ENCODE measurements around the gene SNRPA.

SNRPA gene

GRCh38 chr19:40776364-40776763 is 25.4 kb downstream of the SNRPA start:
- Histone ChIP-seq H2AFZ (ENCODE audit: insufficient read depth, low read length, poor library complexity) (no peak overlapping the region), H3K79me1 (ENCODE audit: low read length) (peaks cover 19% of the 10 kb centered on the region), H2AK5ac (ENCODE audit: low read length) (no peak overlapping the region), H3K9ac (ENCODE audit: low read length) (no peak overlapping the region), H3K4me2 (ENCODE audit: low read length) (no peak overlapping the region), H3K27me3 (ENCODE audit: insufficient read depth, low read length) (no peaks in the 10 kb centered on the region), H3K23ac (ENCODE audit: low read length) (no peak overlapping the region), H4K12ac (ENCODE audit: low read depth, low read length) (no peak overlapping the region), H3K4me1 (ENCODE audit: control insufficient read depth in 1 of 2, insufficient read depth in 2 of 2, low read length in 2 of 2) (peaks cover 12 to 16% of the 10 kb centered on the region in 2 experiments), H4K8ac (ENCODE audit: low read depth, low read length) (no peak overlapping the region), H3K9me3 (ENCODE audit: insufficient read depth, low read depth, low read length) (no peaks in the 10 kb centered on the region), H3K27ac (ENCODE audit: low read depth, low read length) (no peak overlapping the region), H2BK120ac (ENCODE audit: insufficient read depth, low read length, poor library complexity) (no peak overlapping the region), H4K91ac (ENCODE audit: low read depth, low read length) (no peak overlapping the region), H2BK12ac (ENCODE audit: low read length) (no peak overlapping the region), H3K18ac (ENCODE audit: low read length) (no peak overlapping the region), H3K79me2 (ENCODE audit: control insufficient read depth, insufficient read depth, low read length, poor library complexity) (peaks cover 2% of the 10 kb centered on the region), H3K36me3 (ENCODE audit: control insufficient read depth in 1 of 2, insufficient read depth in 2 of 2, low read length in 2 of 2) (peaks cover 0 to 2% of the 10 kb centered on the region in 2 experiments), H3K4me3 (ENCODE audit: low read depth, low read length) (no peak overlapping the region), H3K4ac (ENCODE audit: low read depth, low read length) (no peak overlapping the region), H2BK5ac (ENCODE audit: low read depth, low read length, poor library complexity) (no peak overlapping the region), H3K14ac (ENCODE audit: low read length) (no peak overlapping the region)
- no CpG with 5 or more reads among the region's 7 CpGs for WGBS (ENCODE audit: extremely low coverage, insufficient coverage, insufficient read length)
- DNase-seq: no peak

- WGBS (ENCODE audit: extremely low coverage, insufficient coverage, insufficient read length): no CpG with 5 or more reads among the region's 13 CpGs
- Histone ChIP-seq H3K4ac (ENCODE audit: low read depth, low read length) (peak overlapping the region; percentile 72), H3K79me2 (ENCODE audit: control insufficient read depth, insufficient read depth, low read length, poor library complexity) (peaks cover 2% of the 10 kb centered on the region), H4K8ac (ENCODE audit: low read depth, low read length) (peak overlapping the region; percentile 87), H2AFZ (ENCODE audit: insufficient read depth, low read length, poor library complexity) (peak overlapping the region; percentile 21), H3K4me3 (ENCODE audit: low read depth, low read length) (no peak overlapping the region), H3K4me1 (ENCODE audit: control insufficient read depth in 1 of 2, insufficient read depth in 2 of 2, low read length in 2 of 2) (peaks cover 12 to 16% of the 10 kb centered on the region in 2 experiments), H3K14ac (ENCODE audit: low read length) (peak overlapping the region; percentile 81), H3K18ac (ENCODE audit: low read length) (peak overlapping the region; percentile 73), H2BK5ac (ENCODE audit: low read depth, low read length, poor library complexity) (peak overlapping the region; percentile 73), H2BK120ac (ENCODE audit: insufficient read depth, low read length, poor library complexity) (peak overlapping the region; percentile 49), H3K79me1 (ENCODE audit: low read length) (peaks cover 19% of the 10 kb centered on the region), H3K27ac (ENCODE audit: low read depth, low read length) (peak overlapping the region; percentile 96), H4K91ac (ENCODE audit: low read depth, low read length) (peak overlapping the region; percentile 86), H2BK12ac (ENCODE audit: low read length) (peak overlapping the region; percentile 34), H3K9ac (ENCODE audit: low read length) (no peak overlapping the region), H4K12ac (ENCODE audit: low read depth, low read length) (peak overlapping the region; percentile 37), H3K4me2 (ENCODE audit: low read length) (peak overlapping the region; percentile 77), H3K9me3 (ENCODE audit: insufficient read depth, low read depth, low read length) (no peaks in the 10 kb centered on the region), H3K23ac (ENCODE audit: low read length) (no peak overlapping the region), H3K36me3 (ENCODE audit: control insufficient read depth in 1 of 2, insufficient read depth in 2 of 2, low read length in 2 of 2) (peaks cover 0 to 3% of the 10 kb centered on the region in 2 experiments), H3K27me3 (ENCODE audit: insufficient read depth, low read length) (no peaks in the 10 kb centered on the region), H2AK5ac (ENCODE audit: low read length) (peak overlapping the region; percentile 80)
- peak; percentile 96 to 97 for DNase-seq
These were observed 26.1 kb downstream of the SNRPA start for GRCh38 chr19:40776932-40777644.

GRCh38 chr19:40777645-40777936 is 26.6 kb downstream of the SNRPA start:
- DNase-seq: no peak
- no peak overlapping the region for H2AK5ac ChIP-seq (ENCODE audit: low read length)
- peak overlapping the region; percentile 77 for H3K4me2 ChIP-seq (ENCODE audit: low read length)
- H3K4me1 ChIP-seq (ENCODE audit: control insufficient read depth in 1 of 2, insufficient read depth in 2 of 2, low read length in 2 of 2): peaks cover 12 to 16% of the 10 kb centered on the region in 2 experiments
- H4K12ac ChIP-seq (ENCODE audit: low read depth, low read length): peak overlapping the region; percentile 67
- H2BK120ac ChIP-seq (ENCODE audit: insufficient read depth, low read length, poor library complexity): peak overlapping the region; percentile 67
- no peaks in the 10 kb centered on the region for H3K9me3 ChIP-seq (ENCODE audit: insufficient read depth, low read depth, low read length)
- H4K8ac ChIP-seq (ENCODE audit: low read depth, low read length): peak overlapping the region; percentile 59
- peak overlapping the region; percentile 67 for H2BK5ac ChIP-seq (ENCODE audit: low read depth, low read length, poor library complexity)
- H3K4me3 ChIP-seq (ENCODE audit: low read depth, low read length): peak overlapping the region; percentile 53
- peak overlapping the region; percentile 26 for H2BK12ac ChIP-seq (ENCODE audit: low read length)
- H3K4ac ChIP-seq (ENCODE audit: low read depth, low read length): no peak overlapping the region
- peaks cover 2% of the 10 kb centered on the region for H3K79me2 ChIP-seq (ENCODE audit: control insufficient read depth, insufficient read depth, low read length, poor library complexity)
- H3K27ac ChIP-seq (ENCODE audit: low read depth, low read length): peak overlapping the region; percentile 96
- no peaks in the 10 kb centered on the region for H3K27me3 ChIP-seq (ENCODE audit: insufficient read depth, low read length)
- peaks cover 0 to 5% of the 10 kb centered on the region in 2 experiments for H3K36me3 ChIP-seq (ENCODE audit: control insufficient read depth in 1 of 2, insufficient read depth in 2 of 2, low read length in 2 of 2)
- H3K14ac ChIP-seq (ENCODE audit: low read length): peak overlapping the region; percentile 47
- peak overlapping the region; percentile 48 for H3K18ac ChIP-seq (ENCODE audit: low read length)
- peak overlapping the region; percentile 0 for H3K9ac ChIP-seq (ENCODE audit: low read length)
- peaks cover 19% of the 10 kb centered on the region for H3K79me1 ChIP-seq (ENCODE audit: low read length)
- no peak overlapping the region for H3K23ac ChIP-seq (ENCODE audit: low read length)
- H4K91ac ChIP-seq (ENCODE audit: low read depth, low read length): peak overlapping the region; percentile 86
- no CpG with 5 or more reads among the region's 10 CpGs for WGBS (ENCODE audit: extremely low coverage, insufficient coverage, insufficient read length)
- peak overlapping the region; percentile 18 for H2AFZ ChIP-seq (ENCODE audit: insufficient read depth, low read length, poor library complexity)

- DNase-seq: peak; percentile 100
- no CpG with 5 or more reads among the region's 56 CpGs for WGBS (ENCODE audit: extremely low coverage, insufficient coverage, insufficient read length)
- Histone ChIP-seq H3K14ac (ENCODE audit: low read length) (peak within 1 kb of the TSS; percentile 82), H3K27me3 (ENCODE audit: insufficient read depth, low read length) (no peaks in the 10 kb centered on the region), H4K12ac (ENCODE audit: low read depth, low read length) (peak within 1 kb of the TSS; percentile 67), H3K4me1 (ENCODE audit: control insufficient read depth in 1 of 2, insufficient read depth in 2 of 2, low read length in 2 of 2) (peaks cover 12 to 16% of the 10 kb centered on the region in 2 experiments), H3K4me2 (ENCODE audit: low read length) (peak within 1 kb of the TSS; percentile 77), H2BK5ac (ENCODE audit: low read depth, low read length, poor library complexity) (peak within 1 kb of the TSS; percentile 88), H3K18ac (ENCODE audit: low read length) (peak within 1 kb of the TSS; percentile 73), H2AK5ac (ENCODE audit: low read length) (peak within 1 kb of the TSS; percentile 80), H3K27ac (ENCODE audit: low read depth, low read length) (peak within 1 kb of the TSS; percentile 96), H3K4me3 (ENCODE audit: low read depth, low read length) (peak within 1 kb of the TSS; percentile 82), H3K79me2 (ENCODE audit: control insufficient read depth, insufficient read depth, low read length, poor library complexity) (peaks cover 2% of the 10 kb centered on the region), H3K23ac (ENCODE audit: low read length) (no peak within 1 kb of the TSS), H4K8ac (ENCODE audit: low read depth, low read length) (peak within 1 kb of the TSS; percentile 96), H3K9me3 (ENCODE audit: insufficient read depth, low read depth, low read length) (no peaks in the 10 kb centered on the region), H3K9ac (ENCODE audit: low read length) (peak within 1 kb of the TSS; percentile 46), H2BK120ac (ENCODE audit: insufficient read depth, low read length, poor library complexity) (peak within 1 kb of the TSS; percentile 83), H3K4ac (ENCODE audit: low read depth, low read length) (peak within 1 kb of the TSS; percentile 72), H2AFZ (ENCODE audit: insufficient read depth, low read length, poor library complexity) (peak within 1 kb of the TSS; percentile 59), H2BK12ac (ENCODE audit: low read length) (peak within 1 kb of the TSS; percentile 34), H4K91ac (ENCODE audit: low read depth, low read length) (peak within 1 kb of the TSS; percentile 86), H3K36me3 (ENCODE audit: control insufficient read depth in 1 of 2, insufficient read depth in 2 of 2, low read length in 2 of 2) (peaks cover 0 to 5% of the 10 kb centered on the region in 2 experiments), H3K79me1 (ENCODE audit: low read length) (peaks cover 19% of the 10 kb centered on the region)
These were observed 27.1 kb downstream of the SNRPA start, which contains the start of gene RAB4B for GRCh38 chr19:40777937-40778705. Gene RAB4B (plus strand): TSS chr19:40778247. CDS start chr19:40778376, 129 bp downstream.
